ENCODE measurements around the gene SORCS2. TPM values are rescaled to one million over a fixed set of nuclear protein-coding genes. Genes with fewer than 3 reads are reported as not detected.

Gene SORCS2
- total and polyA plus RNA-seq, 12 donors: 0.25 to 5.4 (median 2.2) TPM

GRCh38 chr4:7506572-7506971, 314.2 kb downstream of the SORCS2 start:
- Histone ChIP-seq H3K9me3 (no peaks in the 10 kb centered on the region), H3K4me1 (no peaks in the 10 kb centered on the region), H3K36me3 (no peaks in the 10 kb centered on the region), H3K27me3 (peaks cover 0 to 22% (median 10%) of the 10 kb centered on the region in 7 donors), H3K27ac (no peak overlapping the region), H3K4me3 (no peak overlapping the region)
- intact Hi-C loops (cut with DNase I): no loop called here
- ATAC-seq (no peak), DNase-seq (no peak)
- WGBS, 2 donors: 86 to 93% methylated on average over 3 of the region's 3 CpGs
- TF ChIP-seq CTCF (IDR thresholded peaks at IDR 0.05): no peak

- WGBS, 2 donors: 62 to 68% methylated on average over 11 of the region's 11 CpGs
- ATAC-seq: no peak
Measured at GRCh38 chr4:7507381-7507780, 315.0 kb downstream of the SORCS2 start.

GRCh38 chr4:7510066-7510465, 317.7 kb downstream of the SORCS2 start:
- no peak for TF ChIP-seq CTCF (IDR thresholded peaks at IDR 0.05)
- H3K4me1 ChIP-seq: peaks cover 0 to 12% (median 0%) of the 10 kb centered on the region in 9 donors
- DNase-seq: no peak
- no peak overlapping the region for H3K27ac ChIP-seq
- H3K4me3 ChIP-seq: no peak overlapping the region
- intact Hi-C loops (cut with DNase I): no loop called here
- no peak for ATAC-seq
- H3K27me3 ChIP-seq: peaks cover 0 to 17% (median 10%) of the 10 kb centered on the region in 7 donors
- H3K9me3 ChIP-seq: no peaks in the 10 kb centered on the region
- H3K36me3 ChIP-seq: no peaks in the 10 kb centered on the region
- 74 to 77% methylated on average over 27 of the region's 27 CpGs for WGBS, 2 donors

More at GRCh38 chr4:7507381-7507780, 315.0 kb downstream of the SORCS2 start:
- H3K4me1 ChIP-seq: no peaks in the 10 kb centered on the region
- peaks cover 0 to 17% (median 10%) of the 10 kb centered on the region in 7 donors for H3K27me3 ChIP-seq
- DNase-seq: no peak
- intact Hi-C loops (cut with DNase I): no loop called here
- TF ChIP-seq CTCF (IDR thresholded peaks at IDR 0.05): no peak
- no peak overlapping the region for H3K4me3 ChIP-seq
- H3K9me3 ChIP-seq: no peaks in the 10 kb centered on the region
- H3K27ac ChIP-seq: no peak overlapping the region
- no peaks in the 10 kb centered on the region for H3K36me3 ChIP-seq

- intact Hi-C loops (cut with DNase I): no loop called here
- WGBS, 2 donors: 75 to 77% methylated on average over 30 of the region's 30 CpGs
- H3K27ac ChIP-seq: no peak overlapping the region
Measured at GRCh38 chr4:7510538-7510937, 318.2 kb downstream of the SORCS2 start.

More at GRCh38 chr4:7510538-7510937, 318.2 kb downstream of the SORCS2 start:
- Histone ChIP-seq H3K27me3 (peaks cover 0 to 17% (median 10%) of the 10 kb centered on the region in 7 donors), H3K4me1 (peaks cover 0 to 13% (median 0%) of the 10 kb centered on the region in 9 donors), H3K4me3 (no peak overlapping the region), H3K36me3 (no peaks in the 10 kb centered on the region), H3K9me3 (no peaks in the 10 kb centered on the region)
- ATAC-seq (no peak), DNase-seq (no peak)
- TF ChIP-seq CTCF (IDR thresholded peaks at IDR 0.05): no peak
